ENCODE results near the gene SRP19.
"Not testable (repeated sequence)": the region's sequence is repeated elsewhere in the genome, so short reads cannot be mapped to it uniquely, and the experiment has no call there.

Gene SRP19

GRCh38 chr5:112870966-112871365 is 9.9 kb downstream of the SRP19 start:
- no peak for DNase-seq (ENCODE audit: low read depth)

- no peak for DNase-seq (ENCODE audit: low read depth)
Measured at GRCh38 chr5:112876362-112876761, 15.3 kb downstream of the SRP19 start.

GRCh38 chr5:112878101-112878500 is 17.0 kb downstream of the SRP19 start:
- no peak for DNase-seq (ENCODE audit: low read depth)

GRCh38 chr5:112878760-112879159 is 17.7 kb downstream of the SRP19 start:
- DNase-seq (ENCODE audit: low read depth) = no peak

GRCh38 chr5:112880219-112880964 is 19.3 kb downstream of the SRP19 start:
- no peak for DNase-seq (ENCODE audit: low read depth)

- no peak for DNase-seq (ENCODE audit: low read depth)
Measured at GRCh38 chr5:112883192-112883591, 22.1 kb downstream of the SRP19 start.

GRCh38 chr5:112885001-112885400 is 23.9 kb downstream of the SRP19 start:
- no peak for DNase-seq (ENCODE audit: low read depth)

- no peak for DNase-seq (ENCODE audit: low read depth)
Measured at GRCh38 chr5:112886975-112887374, 25.9 kb downstream of the SRP19 start.

- DNase-seq (ENCODE audit: low read depth) = not testable (repeated sequence)
Measured at GRCh38 chr5:112892066-112892465, 31.0 kb downstream of the SRP19 start.

- DNase-seq (ENCODE audit: low read depth) = no peak
Measured at GRCh38 chr5:112892776-112893175, 31.7 kb downstream of the SRP19 start.

GRCh38 chr5:112895682-112896081 is 34.6 kb downstream of the SRP19 start:
- DNase-seq (ENCODE audit: low read depth) = no peak

- DNase-seq (ENCODE audit: low read depth) = no peak
Measured at GRCh38 chr5:112902561-112902960, 41.5 kb downstream of the SRP19 start.

GRCh38 chr5:112904996-112905395 is 43.9 kb downstream of the SRP19 start:
- DNase-seq (ENCODE audit: low read depth) = not testable (repeated sequence)

- DNase-seq (ENCODE audit: low read depth) = no peak
Measured at GRCh38 chr5:112906637-112907036, 45.5 kb downstream of the SRP19 start.

GRCh38 chr5:112907166-112907631 is 46.1 kb downstream of the SRP19 start:
- DNase-seq (ENCODE audit: low read depth) = no peak

GRCh38 chr5:112908854-112909253 is 47.8 kb downstream of the SRP19 start:
- no peak for DNase-seq (ENCODE audit: low read depth)

GRCh38 chr5:112910529-112910928 is 49.4 kb downstream of the SRP19 start:
- no peak for DNase-seq (ENCODE audit: low read depth)

GRCh38 chr5:112914584-112914983 is 53.5 kb downstream of the SRP19 start:
- DNase-seq (ENCODE audit: low read depth) = no peak

- no peak for DNase-seq (ENCODE audit: low read depth)
Measured at GRCh38 chr5:112915831-112916230, 54.7 kb downstream of the SRP19 start.

- DNase-seq (ENCODE audit: low read depth) = no peak
Measured at GRCh38 chr5:112917453-112917995, 56.4 kb downstream of the SRP19 start.

GRCh38 chr5:112918136-112918535 is 57.0 kb downstream of the SRP19 start:
- no peak for DNase-seq (ENCODE audit: low read depth)

GRCh38 chr5:112918679-112919078 is 57.6 kb downstream of the SRP19 start:
- DNase-seq (ENCODE audit: low read depth) = no peak

Data from stromal cell of bone marrow (primary cell).